Measurements from ENCODE around the gene FBLL1.
"Not testable (repeated sequence)": the region's sequence is repeated elsewhere in the genome, so short reads cannot be mapped to it uniquely, and the experiment has no call there.

Gene FBLL1

DNA sequence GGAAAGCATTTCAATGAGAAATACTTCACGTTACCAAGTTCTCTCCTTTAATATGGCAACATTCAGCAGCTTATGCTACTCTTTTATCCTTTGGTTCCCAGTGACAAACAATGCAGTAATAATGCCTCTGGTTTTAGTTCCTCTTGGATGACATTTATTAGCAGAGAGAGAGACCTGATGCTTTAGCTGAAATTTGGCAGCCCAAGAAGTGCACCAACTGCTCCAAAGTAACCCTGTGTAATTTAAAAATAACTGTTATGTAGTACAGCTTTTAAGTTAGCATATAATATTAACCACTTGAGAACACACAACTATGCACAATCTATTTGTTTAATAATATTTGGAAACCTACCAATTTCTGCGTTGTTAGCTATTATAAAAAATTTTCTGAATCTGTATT is 28.3 kb downstream of the FBLL1 start:
- H3K27me3 ChIP-seq = no peaks in the 10 kb centered on the region
- peaks cover 47 to 50% (median 49%) of the 10 kb centered on the region in 3 donors for H3K36me3 ChIP-seq
- TF ChIP-seq, protein P1, sequence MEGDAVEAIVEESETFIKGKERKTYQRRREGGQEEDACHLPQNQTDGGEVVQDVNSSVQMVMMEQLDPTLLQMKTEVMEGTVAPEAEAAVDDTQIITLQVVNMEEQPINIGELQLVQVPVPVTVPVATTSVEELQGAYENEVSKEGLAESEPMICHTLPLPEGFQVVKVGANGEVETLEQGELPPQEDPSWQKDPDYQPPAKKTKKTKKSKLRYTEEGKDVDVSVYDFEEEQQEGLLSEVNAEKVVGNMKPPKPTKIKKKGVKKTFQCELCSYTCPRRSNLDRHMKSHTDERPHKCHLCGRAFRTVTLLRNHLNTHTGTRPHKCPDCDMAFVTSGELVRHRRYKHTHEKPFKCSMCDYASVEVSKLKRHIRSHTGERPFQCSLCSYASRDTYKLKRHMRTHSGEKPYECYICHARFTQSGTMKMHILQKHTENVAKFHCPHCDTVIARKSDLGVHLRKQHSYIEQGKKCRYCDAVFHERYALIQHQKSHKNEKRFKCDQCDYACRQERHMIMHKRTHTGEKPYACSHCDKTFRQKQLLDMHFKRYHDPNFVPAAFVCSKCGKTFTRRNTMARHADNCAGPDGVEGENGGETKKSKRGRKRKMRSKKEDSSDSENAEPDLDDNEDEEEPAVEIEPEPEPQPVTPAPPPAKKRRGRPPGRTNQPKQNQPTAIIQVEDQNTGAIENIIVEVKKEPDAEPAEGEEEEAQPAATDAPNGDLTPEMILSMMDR (IDR thresholded peaks at IDR 0.05) = no peak
- H3K4me3 ChIP-seq = no peak overlapping the region
- no peaks in the 10 kb centered on the region for H3K9me3 ChIP-seq
- no peak overlapping the region for H3K27ac ChIP-seq
- peaks cover 0 to 9% (median 0%) of the 10 kb centered on the region in 4 donors for H3K4me1 ChIP-seq
- intact Hi-C loops (cut with DNase I; ENCODE audit: low total_unique reads) = no loop called here
- DNase-seq = no peak

DNA sequence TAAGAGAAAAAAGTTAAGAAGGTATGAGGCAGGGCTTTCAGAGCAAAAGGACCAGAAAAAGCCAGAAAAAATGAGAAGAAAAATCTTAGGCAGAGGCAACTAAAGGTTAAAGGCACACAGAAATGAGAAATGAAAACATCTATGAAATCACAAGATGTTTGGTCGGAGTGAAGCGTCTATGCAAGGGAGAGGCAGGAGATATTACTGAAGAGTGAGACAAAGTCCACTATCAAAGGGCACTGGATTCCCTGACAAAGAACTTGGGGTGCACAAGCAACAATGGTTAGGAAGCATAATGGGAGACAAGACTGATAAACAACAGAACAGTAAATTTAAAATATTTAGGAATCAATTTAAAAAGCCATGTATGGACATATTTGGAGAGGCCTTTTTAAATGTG is 33.2 kb downstream of the FBLL1 start:
- peaks cover 39 to 51% (median 49%) of the 10 kb centered on the region in 3 donors for H3K36me3 ChIP-seq

DNA sequence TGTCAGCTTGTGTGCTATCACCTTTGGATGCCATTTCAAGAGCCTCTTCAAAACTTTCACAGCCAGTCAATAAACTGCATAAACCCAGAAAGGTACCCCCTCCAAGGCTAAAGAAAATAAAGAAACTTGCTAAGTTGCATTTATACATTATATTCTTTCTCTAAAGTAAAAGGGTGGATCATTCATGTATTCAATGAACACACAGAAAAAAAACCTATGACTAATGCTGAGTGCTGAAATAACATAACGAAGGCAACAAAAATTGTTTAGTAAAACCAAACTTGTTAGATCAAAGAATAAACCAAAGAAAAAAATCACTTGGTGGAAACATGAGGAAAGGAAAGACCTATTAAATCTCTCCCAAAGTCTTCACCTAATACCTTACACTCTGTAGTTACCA is 34.9 kb downstream of the FBLL1 start:
- H3K4me3 ChIP-seq = no peak overlapping the region
- no peaks in the 10 kb centered on the region for H3K27me3 ChIP-seq
- intact Hi-C loops (cut with DNase I; ENCODE audit: low total_unique reads) = loop anchor here (10.0 kb wide), 1 partner anchor 79 kb away; the partner anchor contains the start of gene RARS1
- DNase-seq = no peak
- peaks cover 0 to 7% (median 1%) of the 10 kb centered on the region in 4 donors for H3K4me1 ChIP-seq
- H3K27ac ChIP-seq = no peak overlapping the region
- TF ChIP-seq, protein P1 (IDR thresholded peaks at IDR 0.05) = no peak
- peaks cover 32 to 34% (median 33%) of the 10 kb centered on the region in 3 donors for H3K36me3 ChIP-seq
- no peaks in the 10 kb centered on the region for H3K9me3 ChIP-seq

More for the DNA sequence above, 33.2 kb downstream of the FBLL1 start:
- no peak overlapping the region for H3K27ac ChIP-seq
- H3K27me3 ChIP-seq = no peaks in the 10 kb centered on the region
- no peak for DNase-seq
- TF ChIP-seq, protein P1 (IDR thresholded peaks at IDR 0.05) = no peak
- peaks cover 0 to 7% (median 1%) of the 10 kb centered on the region in 4 donors for H3K4me1 ChIP-seq
- no peaks in the 10 kb centered on the region for H3K9me3 ChIP-seq
- intact Hi-C loops (cut with DNase I; ENCODE audit: low total_unique reads) = loop anchor here (10.0 kb wide), 1 partner anchor 77 kb away; the partner anchor contains the start of gene RARS1
- H3K4me3 ChIP-seq = no peak overlapping the region

DNA sequence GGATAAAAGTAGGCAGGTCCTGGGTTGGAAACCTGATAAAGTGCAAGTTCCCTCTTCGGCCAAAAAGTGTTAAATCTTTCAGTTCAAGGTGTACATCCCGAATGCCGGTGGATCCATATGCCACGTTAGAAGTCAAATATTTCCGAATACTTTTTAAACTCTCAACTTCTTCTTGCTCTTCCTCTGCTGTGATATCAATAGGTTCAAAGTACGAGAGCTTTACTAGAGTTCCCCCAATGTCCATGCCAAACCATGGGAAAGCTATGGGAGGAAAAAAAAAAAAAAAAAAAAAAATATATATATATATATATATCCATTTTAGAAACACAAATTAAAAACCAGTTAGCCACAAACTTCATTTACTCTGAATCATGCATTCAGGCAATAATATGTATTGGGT is 39.6 kb downstream of the FBLL1 start:
- intact Hi-C loops (cut with DNase I; ENCODE audit: low total_unique reads) = loop anchor here (10.0 kb wide), 1 partner anchor 84 kb away; the partner anchor contains the start of gene RARS1
- Histone ChIP-seq H3K4me3 (no peak overlapping the region), H3K27me3 (no peaks in the 10 kb centered on the region), H3K36me3 (peaks cover 8 to 24% (median 22%) of the 10 kb centered on the region in 3 donors), H3K9me3 (no peaks in the 10 kb centered on the region), H3K27ac (no peak overlapping the region), H3K4me1 (no peaks in the 10 kb centered on the region)
- no peak for DNase-seq
- TF ChIP-seq, protein P1 (IDR thresholded peaks at IDR 0.05) = no peak

DNA sequence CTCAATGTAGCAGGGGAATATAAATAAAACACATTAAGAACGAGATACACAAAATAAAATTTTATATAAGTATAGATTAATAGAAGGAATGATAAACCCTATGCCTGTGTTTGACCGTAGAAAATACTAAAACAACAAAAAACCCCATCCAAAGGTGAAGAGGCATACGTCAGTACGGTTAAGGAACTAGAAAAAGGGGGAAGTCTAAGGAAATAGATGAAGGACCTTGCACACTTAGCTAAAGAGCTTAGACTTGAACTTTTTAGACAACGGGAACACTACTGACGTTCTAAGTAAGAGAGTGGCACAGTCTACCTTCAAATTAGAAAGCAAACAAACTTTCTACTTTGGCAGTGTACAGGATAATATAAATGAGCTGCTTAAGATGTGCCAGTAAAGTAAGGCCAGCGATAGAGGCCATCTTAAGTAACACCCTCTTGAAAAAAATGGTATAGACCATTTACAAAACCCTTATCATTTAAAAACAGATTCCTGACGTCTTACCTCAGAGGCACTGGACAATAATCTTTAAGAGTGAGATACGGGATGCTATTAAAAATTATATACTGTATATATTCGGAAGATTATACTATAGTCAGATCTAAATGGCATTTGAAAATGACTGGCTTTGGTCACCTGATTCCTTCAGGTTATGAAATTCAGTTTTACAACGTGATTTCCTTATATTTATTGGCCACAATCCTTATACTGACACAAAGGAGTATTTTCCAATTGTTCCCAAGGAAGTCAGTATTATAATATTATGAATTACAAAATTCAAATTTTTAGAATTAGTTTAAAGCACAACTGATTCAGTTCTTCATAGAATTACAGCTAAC is 41.6 kb downstream of the FBLL1 start:
- Histone ChIP-seq H3K9me3 (no peaks in the 10 kb centered on the region), H3K4me1 (peaks cover 0 to 15% (median 4%) of the 10 kb centered on the region in 4 donors), H3K4me3 (no peak overlapping the region), H3K27me3 (no peaks in the 10 kb centered on the region), H3K27ac (no peak overlapping the region), H3K36me3 (peaks cover 3 to 15% (median 14%) of the 10 kb centered on the region in 3 donors)
- intact Hi-C loops (cut with DNase I; ENCODE audit: low total_unique reads) = no loop called here
- no peak for DNase-seq
- TF ChIP-seq, protein P1 (IDR thresholded peaks at IDR 0.05) = no peak

DNA sequence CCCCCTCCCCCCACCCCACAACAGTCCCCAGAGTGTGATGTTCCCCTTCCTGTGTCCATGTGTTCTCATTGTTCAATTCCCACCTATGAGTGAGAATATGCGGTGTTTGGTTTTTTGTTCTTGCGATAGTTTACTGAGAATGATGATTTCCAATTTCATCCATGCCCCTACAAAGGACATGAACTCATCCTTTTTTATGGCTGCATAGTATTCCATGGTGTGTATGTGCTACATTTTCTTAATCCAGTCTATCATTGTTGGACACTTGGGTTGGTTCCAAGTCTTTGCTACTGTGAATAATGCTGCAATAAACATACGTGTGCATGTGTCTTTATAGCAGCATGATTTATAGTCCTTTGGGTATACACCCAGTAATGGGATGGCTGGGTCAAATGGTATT is 44.6 kb downstream of the FBLL1 start:
- H3K4me3 ChIP-seq; H3K9me3 ChIP-seq; DNase-seq; H3K36me3 ChIP-seq; intact Hi-C loops (cut with DNase I; ENCODE audit: low total_unique reads); H3K27ac ChIP-seq; H3K27me3 ChIP-seq: not testable (repeated sequence)
- H3K4me1 ChIP-seq = peaks cover 0 to 41% (median 17%) of the 10 kb centered on the region in 4 donors

DNA sequence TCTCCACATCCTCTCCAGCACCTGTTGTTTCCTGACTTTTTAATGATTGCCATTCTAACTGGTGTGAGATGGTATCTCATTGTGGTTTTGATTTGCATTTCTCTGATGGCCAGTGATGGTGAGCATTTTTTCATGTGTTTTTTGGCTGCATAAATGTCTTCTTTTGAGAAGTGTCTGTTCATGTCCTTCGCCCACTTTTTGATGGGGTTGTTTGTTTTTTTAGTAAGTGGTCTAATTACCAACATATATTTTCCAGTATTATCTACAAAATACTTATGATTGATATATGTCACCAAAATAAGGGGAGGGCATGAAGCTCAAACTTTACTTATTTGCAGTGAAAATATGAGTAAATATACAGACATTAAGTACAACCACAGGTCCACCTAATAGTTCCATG is 45.1 kb downstream of the FBLL1 start:
- H3K27me3 ChIP-seq; H3K9me3 ChIP-seq; H3K4me3 ChIP-seq; H3K27ac ChIP-seq; H3K36me3 ChIP-seq; intact Hi-C loops (cut with DNase I; ENCODE audit: low total_unique reads); DNase-seq: not testable (repeated sequence)
- peaks cover 0 to 41% (median 17%) of the 10 kb centered on the region in 4 donors for H3K4me1 ChIP-seq
